Neural cell (in vitro differentiated cells): Measurements from ENCODE around the gene LRRC58.

ENCODE experiments used
- RAD21 ChIP-seq: fragments of 450-650 bp; conservative IDR thresholded peaks from 2 replicates; pipeline ENCODE4 v1.6.1; 2014; ENCODE audit warnings: antibody characterized with exemption, mild to moderate bottlenecking, moderate library complexity
- SMC3 ChIP-seq: fragments of 450-650 bp; conservative IDR thresholded peaks from 2 replicates; pipeline ENCODE4 v1.6.1; 2014; ENCODE audit warnings: antibody characterized with exemption, mild to moderate bottlenecking, moderate library complexity; ENCODE audit not compliant: poor library complexity
- TF ChIP-seq, protein P1 (sequence below): fragments of 450-650 bp; IDR thresholded peaks from 2 replicates; pipeline ENCODE4 v1.5.1; 2014; ENCODE audit warnings: antibody characterized with exemption, mild to moderate bottlenecking, moderate library complexity; ENCODE audit not compliant: poor library complexity, severe bottlenecking

DNA sequence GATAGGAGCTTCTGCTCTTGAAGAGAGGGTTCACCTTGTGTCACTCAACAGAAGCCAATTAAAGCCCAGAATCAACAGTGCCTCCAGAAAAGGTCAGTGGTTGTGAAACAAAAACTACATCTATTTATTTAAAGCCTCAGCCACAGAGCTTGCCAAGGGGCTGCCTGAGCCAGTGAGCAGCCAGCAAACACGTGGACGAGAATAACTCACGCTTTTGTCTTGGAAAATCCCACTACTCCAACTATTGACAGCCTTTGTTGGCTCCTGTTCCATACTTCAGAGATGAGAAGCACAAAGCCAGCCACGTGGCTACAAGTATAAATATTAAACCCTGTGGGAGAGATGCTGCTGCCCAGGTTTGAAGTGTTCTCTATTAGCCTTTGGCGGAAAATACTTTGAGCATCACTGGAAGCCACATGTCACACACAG, 74.4 kb downstream of the LRRC58 start:
- TF ChIP-seq, protein P1, sequence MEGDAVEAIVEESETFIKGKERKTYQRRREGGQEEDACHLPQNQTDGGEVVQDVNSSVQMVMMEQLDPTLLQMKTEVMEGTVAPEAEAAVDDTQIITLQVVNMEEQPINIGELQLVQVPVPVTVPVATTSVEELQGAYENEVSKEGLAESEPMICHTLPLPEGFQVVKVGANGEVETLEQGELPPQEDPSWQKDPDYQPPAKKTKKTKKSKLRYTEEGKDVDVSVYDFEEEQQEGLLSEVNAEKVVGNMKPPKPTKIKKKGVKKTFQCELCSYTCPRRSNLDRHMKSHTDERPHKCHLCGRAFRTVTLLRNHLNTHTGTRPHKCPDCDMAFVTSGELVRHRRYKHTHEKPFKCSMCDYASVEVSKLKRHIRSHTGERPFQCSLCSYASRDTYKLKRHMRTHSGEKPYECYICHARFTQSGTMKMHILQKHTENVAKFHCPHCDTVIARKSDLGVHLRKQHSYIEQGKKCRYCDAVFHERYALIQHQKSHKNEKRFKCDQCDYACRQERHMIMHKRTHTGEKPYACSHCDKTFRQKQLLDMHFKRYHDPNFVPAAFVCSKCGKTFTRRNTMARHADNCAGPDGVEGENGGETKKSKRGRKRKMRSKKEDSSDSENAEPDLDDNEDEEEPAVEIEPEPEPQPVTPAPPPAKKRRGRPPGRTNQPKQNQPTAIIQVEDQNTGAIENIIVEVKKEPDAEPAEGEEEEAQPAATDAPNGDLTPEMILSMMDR = no peak
- TF ChIP-seq RAD21 = no peak
- no peak for TF ChIP-seq SMC3
